Loucy (cell line): Measurements from ENCODE around the gene IFT43.

Experiments
- CTCF ChIP-seq: fragments of 200-600 bp; sonication (generic); conservative IDR thresholded peaks from 2 replicates; pipeline ENCODE4 v1.5.1; 2014; ENCODE audit warnings: mild to moderate bottlenecking, antibody characterized with exemption, low read length
- EZH2phosphoT487 ChIP-seq: fragments of 200-600 bp; IDR thresholded peaks from 2 replicates; pipeline ENCODE4 v1.6.1; 2018; ENCODE audit warnings: antibody characterized with exemption, mild to moderate bottlenecking, moderate library complexity, borderline replicate concordance

DNA sequence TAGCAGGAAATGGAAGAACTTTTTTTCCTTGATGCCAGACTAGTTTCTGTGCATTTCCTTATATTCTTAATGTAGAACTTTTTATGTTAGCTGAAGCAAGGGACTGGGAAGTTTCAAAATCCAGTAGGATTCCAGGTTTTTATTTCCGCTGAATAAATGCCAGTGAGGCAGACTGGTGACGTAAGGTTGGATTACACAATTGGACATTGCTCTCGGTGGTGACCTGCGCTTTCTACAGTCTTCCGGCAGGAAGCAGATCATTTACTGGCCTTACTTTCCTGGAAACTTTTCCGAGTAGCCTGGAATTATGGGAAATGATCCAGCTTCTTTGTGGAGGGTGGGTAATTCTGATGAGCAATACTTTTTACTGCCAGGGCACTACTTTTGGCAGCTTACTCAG is 3.6 kb downstream of the IFT43 start:
- no peak for TF ChIP-seq CTCF
- no peak for TF ChIP-seq EZH2phosphoT487
